ENCODE measurements around the gene MSI2.

- TF ChIP-seq EP300 (IDR thresholded peaks at IDR 0.05), result no peak
- no peak for TF ChIP-seq POLR2AphosphoS5 (IDR thresholded peaks at IDR 0.05)
- no peak for TF ChIP-seq CTCF (IDR thresholded peaks at IDR 0.05)
- TF ChIP-seq POLR2A (IDR thresholded peaks at IDR 0.05), result no peak
Observed at GRCh38 chr17:57387575-57387974, 131.3 kb downstream of the MSI2 start.

Measured in sigmoid colon (tissue), 4 donors.